ENCODE data around the gene SIGLEC1.
A peak's percentile ranks its signal among the peaks of the same experiment; 100 is the strongest.

Gene SIGLEC1

GRCh38 chr20:3724356-3724755 lies 12.0 kb upstream of the SIGLEC1 start:
- DNase-seq = no peak

- no peak for DNase-seq
Measured at GRCh38 chr20:3723284-3723683, 10.9 kb upstream of the SIGLEC1 start.

- DNase-seq = no peak
Measured at GRCh38 chr20:3721912-3722311, 9.5 kb upstream of the SIGLEC1 start.

GRCh38 chr20:3720626-3721025 lies 8.2 kb upstream of the SIGLEC1 start:
- no peak for DNase-seq

GRCh38 chr20:3720068-3720467 lies 7.7 kb upstream of the SIGLEC1 start:
- no peak for DNase-seq

DNA sequence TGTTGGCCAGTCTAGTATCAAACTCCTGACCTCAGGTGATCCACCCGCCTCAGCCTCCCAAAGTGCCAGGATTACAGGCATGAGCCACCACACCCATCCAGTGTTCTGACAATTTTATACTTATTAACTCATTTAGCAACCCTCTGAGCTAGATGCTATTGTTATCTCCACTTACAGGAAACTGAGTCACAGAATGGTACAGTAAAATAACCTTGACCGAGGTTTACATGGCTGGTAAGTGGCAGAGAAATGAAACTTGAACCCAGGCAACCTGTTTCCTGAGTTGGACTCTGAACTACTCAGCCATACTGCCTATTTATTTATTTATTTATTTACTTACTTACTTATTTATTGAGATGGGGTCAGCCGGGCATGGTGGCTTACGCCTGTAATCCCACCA lies 6.6 kb upstream of the SIGLEC1 start:
- DNase-seq = no peak

DNA sequence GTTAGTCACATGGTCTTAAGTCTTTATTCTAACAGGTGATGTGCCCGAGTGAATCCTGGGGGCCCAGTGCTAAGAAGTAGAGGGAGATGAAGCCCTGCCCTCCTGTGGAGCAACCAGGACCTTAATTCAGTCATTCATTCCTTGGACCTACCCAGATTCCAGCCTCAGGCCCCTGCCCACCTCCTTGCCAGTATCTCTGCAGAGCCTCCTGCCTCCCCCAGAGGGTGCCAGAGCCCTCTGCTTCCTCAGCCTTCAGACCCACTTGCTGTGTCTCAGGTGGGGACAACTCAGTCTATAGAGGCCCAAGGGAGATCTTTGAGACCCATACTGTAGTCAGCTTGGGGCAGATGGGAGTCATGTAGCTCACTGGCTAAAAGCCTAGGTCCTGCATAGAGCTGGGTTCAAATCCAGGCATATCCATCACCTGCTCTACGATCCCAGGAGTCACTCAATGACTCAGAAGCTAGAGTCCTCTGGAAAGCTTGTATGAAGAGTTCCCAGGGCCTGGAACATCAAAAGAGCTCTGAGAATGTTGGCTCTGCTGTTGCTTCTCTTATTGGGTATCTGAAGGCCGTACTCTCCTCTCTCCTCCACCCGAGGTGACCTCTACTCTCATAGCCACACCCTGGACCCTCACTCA lies 3.9 kb upstream of the SIGLEC1 start:
- DNase-seq = no peak

GRCh38 chr20:3714092-3714491 lies 1.7 kb upstream of the SIGLEC1 start:
- DNase-seq = no peak

DNA sequence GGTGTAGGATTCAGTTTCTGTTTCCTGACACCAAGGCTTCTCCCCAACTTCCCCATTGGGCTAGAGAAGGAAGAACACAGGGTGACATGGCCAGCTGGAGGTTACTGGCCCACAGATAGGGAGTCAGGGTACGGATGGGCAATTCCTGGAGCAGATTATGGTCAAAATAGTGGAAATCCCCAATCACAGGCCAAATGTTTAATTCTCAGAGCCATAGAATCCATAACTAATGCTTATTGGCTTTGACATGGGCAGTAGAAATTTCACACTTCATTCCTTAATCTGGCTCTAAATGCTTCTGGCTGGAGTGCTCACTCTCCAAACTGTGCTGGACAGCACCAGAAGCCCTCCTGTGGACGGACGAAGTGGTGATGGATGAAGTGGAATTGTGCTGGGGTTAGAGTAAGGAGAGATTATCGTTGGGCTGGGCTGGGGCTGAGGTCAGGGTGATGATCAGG lies 887 bp downstream of the SIGLEC1 start:
- no peak for DNase-seq

DNA sequence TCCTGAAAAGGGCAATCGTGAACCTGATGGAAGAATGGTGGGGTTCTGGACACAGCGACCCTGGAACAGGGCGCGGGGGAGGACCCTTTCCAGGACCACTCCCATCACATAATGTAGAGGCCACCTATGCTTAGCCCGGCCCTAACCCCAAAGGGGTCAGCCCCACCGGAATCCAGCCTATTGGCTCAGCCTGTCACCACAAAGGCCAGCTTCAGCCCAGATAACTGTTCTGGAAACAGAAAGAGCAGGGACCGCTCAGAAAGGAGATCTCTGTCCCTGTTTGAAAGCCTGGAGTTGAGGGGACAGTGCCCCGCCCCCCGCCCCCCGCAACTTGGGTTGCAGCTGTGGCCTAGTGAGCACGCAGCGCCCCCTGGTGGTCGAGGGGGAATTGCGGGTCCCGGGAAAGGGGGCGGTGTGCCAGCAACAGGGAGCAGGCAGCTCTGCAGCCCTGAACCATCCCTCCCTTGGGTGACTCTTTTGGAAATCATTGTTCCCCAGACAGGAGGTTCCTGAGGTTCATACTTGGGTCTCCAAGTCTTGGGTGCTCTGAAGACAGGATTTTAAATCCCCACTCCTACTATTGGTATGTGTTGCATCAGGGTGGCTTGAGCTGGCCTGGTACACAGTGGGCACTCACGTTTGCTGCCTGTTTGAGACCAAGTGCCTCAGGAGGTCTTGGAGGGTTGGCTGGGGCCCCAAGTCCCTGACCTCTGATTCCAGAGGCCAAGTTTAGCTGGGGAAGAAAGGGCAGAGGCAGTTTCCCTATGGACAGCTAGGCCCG lies 1.5 kb downstream of the SIGLEC1 start:
- DNase-seq = peak; percentile 79

DNA sequence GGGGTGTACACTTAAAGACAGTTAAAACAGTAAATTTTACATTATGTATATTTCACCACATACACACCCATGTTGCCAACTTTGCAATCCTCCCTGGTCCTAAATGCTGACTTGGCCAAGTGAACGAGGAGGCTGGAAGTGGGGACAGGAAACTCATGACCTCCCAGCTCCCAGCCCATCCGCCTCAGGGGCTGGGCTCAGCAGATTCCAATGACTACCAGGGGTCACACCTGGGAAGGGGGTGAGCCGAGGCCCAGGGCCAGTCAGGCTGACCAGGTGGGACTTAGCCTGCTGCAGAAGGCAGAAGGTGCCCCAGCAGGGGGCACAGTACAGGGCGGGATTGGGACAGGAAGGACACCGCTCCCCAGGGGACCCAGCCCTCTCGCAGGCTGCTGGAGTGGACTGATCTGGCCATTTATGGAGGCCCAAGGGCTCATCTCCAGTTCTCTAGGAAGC lies 2.4 kb downstream of the SIGLEC1 start:
- no peak for DNase-seq

GRCh38 chr20:3707508-3707899 lies 4.9 kb downstream of the SIGLEC1 start:
- DNase-seq = no peak

GRCh38 chr20:3706774-3707507 lies 5.5 kb downstream of the SIGLEC1 start:
- DNase-seq = no peak

GRCh38 chr20:3705970-3706739 lies 6.2 kb downstream of the SIGLEC1 start:
- no peak for DNase-seq

GRCh38 chr20:3705491-3705969 lies 6.9 kb downstream of the SIGLEC1 start:
- no peak for DNase-seq

- no peak for DNase-seq
Measured at GRCh38 chr20:3704087-3704486, 8.3 kb downstream of the SIGLEC1 start.

- DNase-seq = no peak
Measured at GRCh38 chr20:3702611-3703391, 9.6 kb downstream of the SIGLEC1 start.

DNA sequence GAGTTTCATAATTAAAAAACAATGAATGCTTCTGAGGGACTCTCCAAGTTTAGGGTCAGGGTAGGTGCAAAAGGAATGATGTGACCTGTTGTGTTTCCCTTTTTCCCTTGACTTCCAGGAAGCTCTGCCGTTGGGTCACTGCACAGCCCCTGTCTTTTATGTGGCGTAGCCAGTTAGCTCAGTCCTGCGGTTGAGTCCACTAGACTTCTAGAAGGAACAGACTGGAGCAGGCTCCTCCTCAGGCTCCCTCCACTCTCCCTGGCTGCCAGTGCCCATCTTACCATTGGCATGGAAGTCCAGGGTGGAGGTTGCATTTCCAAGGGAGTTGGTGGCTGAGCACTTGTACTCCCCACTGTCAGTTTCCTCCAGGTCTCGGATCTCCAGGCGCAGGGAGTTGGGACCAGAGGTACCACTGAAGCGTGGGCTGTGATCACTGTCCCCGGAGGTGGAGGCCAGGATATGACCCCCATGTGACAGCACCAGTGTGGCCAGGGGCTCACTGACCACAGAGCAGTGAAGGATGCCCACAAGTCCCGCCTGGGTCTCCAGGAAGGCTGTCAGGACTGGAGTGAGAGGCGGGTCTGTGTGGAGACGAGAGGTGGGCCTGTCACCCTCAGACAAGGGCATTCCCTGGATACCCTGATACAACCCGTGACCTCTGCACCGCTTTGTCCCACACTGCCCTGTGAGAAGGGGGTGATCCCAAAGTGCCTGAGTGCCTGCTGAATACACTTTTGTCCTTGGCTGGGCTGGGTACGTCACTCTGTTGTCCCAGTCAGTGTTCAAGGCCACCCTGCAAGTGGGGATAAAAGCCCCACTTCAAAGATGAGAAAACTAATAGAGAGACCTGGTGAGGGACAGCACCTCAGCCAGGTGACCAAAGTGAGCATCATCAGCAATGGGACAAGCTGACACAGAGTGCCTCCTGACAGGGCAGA lies 11.1 kb downstream of the SIGLEC1 start:
- no peak for DNase-seq

GRCh38 chr20:3699037-3699436 lies 13.4 kb downstream of the SIGLEC1 start:
- DNase-seq = no peak

DNA sequence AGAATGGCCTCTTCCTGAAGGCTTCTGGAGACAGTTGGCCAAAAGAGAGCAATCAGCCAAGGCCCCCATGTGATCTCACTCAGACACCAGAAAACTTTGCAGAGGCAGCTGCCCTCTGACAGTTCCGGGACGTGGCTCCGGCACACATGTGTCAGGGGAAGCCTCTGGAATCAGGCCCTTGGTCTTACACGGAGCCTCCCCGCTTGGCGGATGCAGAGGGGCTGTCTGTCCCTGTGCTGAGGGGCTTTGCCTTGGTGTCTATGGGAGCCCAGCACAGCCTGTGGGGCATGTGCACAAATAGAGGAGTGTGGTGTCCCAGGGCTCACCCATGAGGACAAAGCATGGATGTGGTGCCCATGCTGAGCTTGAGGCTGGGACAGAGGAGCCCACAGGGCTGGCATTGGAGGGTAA lies 13.8 kb downstream of the SIGLEC1 start:
- DNase-seq = no peak
